Measurements from ENCODE around the gene LCLAT1.
A peak's percentile ranks its signal among the peaks of the same experiment; 100 is the strongest.

Gene LCLAT1

DNA sequence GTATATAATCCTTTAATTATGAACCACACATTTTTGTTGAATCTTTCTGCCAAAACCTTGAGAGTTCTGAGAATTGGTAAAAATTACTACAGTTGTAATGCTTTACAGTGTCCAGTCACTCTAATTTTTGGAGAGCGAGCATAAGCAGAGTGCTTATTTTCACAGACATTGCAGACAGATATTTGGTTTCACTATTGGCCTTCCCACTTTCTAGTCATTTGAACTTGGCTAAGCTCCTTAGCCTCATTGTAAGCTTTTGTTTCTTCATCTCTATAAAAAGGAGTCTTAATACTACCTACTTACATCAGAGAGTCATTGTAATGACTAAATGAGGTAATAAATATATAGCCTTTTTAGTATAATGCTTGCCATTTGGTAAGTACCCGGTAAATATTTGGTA is 80.4 kb downstream of the LCLAT1 start:
- DNase-seq: no peak

DNA sequence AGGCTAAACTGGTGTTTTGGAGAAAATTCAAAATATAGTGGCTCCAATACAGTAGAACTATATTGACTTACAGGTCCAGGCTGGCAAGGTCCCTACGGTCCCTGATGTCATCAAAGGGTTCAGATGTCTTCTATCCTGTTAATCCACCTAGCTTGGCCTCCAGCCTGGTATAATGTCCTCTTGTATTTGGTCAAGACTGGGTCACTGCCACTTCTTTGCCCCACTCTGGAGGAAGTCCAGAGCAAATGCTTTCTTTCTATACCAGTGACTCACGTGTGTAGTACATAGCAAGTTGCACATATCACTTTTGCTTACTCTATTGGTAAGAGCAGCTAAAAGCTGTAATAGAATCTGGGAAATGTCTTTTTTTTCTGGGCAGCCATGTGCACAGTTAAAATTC is 80.8 kb downstream of the LCLAT1 start:
- DNase-seq: no peak

DNA sequence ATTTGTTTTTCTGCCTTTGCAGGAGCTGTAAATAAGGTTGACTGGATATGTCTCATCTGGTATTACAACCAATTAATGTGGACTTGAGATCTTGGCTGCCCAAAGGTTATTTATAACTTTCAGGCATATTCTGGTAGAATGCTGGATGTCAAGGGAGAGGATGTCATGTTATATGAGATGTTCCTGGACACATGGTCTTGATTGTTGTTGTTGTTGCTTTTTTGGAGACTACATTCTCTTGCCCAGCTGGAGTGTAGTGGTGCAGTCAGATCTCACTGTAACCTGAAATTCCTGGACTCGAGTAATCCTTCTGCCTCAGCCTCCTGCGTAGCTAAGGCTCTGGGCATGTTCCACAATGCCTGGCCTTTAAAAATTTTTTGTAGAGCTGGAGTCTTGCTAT is 83.3 kb downstream of the LCLAT1 start:
- DNase-seq: no peak

GRCh38 chr2:30541680-30542079 is 94.6 kb downstream of the LCLAT1 start:
- DNase-seq: no peak

DNA sequence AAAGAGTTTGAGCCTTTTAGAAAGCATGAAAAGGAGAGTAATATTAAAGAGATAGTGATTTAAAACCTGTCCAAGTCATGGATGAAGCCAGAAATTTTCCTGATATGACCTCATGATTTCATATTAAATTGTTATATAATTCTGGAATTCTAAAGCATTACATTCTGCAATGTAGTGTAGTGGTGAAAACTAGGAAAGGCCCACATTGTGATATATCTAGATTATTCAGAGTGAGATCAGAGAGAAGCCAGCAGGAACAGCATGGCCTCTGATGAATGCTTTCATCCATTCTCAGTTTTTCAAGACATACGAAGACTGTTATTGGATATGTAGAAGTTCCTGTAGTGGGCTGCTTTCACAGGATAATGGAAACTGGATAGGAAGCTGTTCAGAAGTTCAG is 98.8 kb downstream of the LCLAT1 start:
- DNase-seq: no peak

GRCh38 chr2:30548386-30548785 is 101.3 kb downstream of the LCLAT1 start:
- DNase-seq: no peak

DNA sequence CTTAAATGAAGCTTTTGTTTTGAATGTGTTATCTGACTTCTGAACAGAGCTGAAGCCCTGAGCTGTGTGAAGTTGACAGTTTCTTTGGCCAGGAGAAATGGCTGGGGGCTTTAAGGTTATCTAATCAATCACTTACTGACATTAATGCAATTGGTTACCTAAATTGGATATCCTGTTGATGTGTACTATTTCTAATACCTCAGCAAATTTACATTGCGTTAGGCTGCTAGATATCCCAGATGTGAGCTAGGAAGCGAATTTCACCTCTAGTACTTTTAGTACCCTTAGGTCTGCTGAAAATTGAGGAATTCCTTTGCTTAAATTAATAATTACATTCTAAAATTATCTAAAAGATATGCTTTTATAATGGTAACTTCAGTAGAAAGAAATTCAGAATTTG is 102.0 kb downstream of the LCLAT1 start:
- DNase-seq: no peak

DNA sequence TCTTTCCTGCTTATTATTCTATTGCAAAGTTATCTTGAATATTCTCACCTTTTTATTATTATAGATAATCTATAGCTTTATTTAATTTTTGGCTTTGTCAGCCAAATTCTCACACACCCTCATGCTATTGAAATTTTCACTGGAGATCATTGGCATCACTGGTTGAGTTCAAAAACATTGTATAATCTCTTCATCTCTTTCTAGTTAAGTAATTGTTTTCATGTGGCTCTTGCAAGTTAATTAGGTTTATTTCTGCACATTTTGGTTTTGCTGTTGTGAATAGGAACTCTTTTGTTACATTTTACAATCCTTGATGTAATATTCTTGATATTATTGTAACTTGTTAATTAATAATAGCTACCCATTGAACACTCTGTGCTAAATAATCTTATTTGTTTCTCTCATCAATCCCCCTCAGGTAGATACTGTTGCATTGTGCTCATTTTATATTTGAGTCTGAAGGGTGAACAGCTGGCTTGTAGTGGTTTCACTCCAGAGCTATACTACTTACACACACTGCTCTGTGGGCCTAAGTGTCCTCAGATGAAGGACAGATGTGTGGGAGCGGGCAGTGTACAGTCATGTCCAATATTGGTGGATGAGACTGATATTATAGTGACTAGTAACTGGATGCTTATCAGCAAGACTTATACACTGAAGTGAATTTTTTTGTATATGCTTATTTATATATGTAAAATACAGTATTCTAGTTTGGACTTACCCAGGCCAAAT is 112.7 kb downstream of the LCLAT1 start:
- no peak for DNase-seq

- no peak for DNase-seq
Observed at GRCh38 chr2:30561349-30561748, 114.3 kb downstream of the LCLAT1 start.

DNA sequence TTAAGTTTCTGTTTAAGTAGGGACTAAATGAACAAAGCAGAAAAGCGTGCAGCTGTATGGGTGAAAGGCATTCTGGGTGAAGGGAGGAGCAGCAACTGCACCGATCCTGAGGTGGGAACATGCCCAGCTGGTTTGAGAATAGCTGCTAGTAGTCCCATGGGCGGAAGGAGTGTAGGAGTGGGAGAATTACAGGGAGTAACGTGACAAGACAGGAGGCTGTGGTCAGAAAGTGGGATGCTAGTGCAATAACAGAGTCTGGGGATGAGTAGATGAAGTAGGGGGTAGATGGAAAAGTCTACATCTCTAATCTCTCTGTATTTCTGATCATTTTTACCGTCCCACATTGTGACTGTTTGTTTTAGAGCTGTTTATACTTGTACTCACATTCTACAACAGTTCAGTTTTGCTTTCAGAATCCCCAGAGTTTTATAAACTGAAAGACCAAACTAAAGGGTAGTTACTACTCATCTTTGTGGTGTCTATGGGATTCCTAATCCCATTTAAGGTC is 118.9 kb downstream of the LCLAT1 start:
- DNase-seq: no peak

DNA sequence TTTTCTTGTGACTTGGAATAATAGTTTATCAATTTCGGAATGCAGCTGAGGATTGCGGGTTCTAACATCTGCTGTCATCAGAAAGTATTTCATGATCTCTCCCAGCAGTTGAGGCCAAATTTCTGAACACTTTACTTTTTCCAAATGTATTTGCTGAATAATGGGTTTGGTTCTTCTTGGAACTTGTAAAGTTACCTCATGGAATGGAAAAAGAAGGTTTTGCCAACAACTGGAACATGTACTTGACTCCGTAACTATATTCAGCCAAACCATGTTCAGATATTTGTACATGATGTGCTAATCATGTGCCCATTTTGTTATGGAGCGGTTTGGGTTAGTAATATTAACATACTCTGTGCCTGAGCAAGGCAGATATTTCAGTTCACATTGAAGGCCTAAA is 119.6 kb downstream of the LCLAT1 start:
- DNase-seq: no peak

DNA sequence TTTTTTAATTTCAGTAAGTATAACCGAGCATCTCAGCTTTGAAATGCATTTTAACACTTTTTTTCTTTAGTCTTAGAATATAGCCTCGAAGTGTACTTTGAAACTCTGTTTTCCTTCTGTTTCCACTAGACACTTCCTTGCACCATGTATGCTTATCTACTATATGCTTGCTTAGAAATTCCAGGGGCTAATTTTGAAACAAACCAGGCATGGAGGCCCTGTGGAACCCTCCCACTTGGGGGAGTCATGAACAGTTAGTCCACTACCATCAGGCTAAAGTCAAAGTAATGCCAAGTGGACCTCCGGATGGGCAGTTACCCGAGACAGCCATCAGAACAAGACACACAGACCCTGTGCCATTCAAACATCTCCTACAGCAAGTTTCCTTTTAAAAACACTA is 120.3 kb downstream of the LCLAT1 start:
- no peak for DNase-seq

- DNase-seq: no peak
Observed at GRCh38 chr2:30569946-30570345, 122.9 kb downstream of the LCLAT1 start.

GRCh38 chr2:30577151-30577550 is 130.1 kb downstream of the LCLAT1 start:
- no peak for DNase-seq

DNA sequence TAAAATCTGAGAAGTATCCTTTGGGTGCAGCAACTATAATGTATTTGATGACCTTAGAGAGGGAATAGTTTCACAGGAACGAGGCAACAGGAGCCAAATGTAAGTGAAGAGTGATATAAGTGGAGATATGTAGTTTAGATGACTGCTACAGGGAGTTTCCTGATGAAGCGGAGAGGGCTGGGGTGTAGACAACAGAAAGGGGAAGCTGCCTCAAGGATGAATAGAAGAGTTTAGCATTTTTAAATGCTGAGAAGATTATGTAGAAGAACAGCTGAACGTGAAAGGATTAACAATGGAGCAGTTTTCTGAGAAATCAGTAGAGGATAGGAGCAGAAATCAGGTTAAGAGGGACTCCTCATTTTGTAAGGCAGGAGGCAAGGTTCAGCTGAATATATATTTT is 133.3 kb downstream of the LCLAT1 start:
- DNase-seq: peak in 1 of 2 donors; percentile 80

GRCh38 chr2:30582521-30582920 is 135.5 kb downstream of the LCLAT1 start:
- no peak for DNase-seq

- no peak for DNase-seq
Observed at GRCh38 chr2:30583204-30583749, 136.2 kb downstream of the LCLAT1 start.

- peak in 1 of 2 donors; percentile 72 for DNase-seq
Observed at GRCh38 chr2:30584116-30584515, 137.1 kb downstream of the LCLAT1 start.

DNA sequence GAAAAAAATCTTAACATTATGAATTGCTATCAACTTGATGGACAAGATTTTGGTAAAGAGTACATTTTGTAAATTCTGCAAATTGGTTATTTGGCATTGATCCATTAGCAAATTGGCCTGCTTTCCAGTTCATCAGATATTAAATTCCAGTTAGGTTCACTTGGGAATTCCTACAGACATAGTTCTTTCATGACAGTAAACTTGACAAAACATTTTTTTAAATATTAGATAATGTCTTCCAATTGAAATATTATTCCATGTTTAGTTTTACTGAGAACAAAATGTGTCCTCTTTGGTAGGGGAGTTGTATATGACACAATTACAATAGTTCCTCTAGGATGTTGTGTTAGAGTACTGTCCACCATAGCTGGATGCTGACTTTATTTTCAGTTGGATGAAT is 141.9 kb downstream of the LCLAT1 start:
- DNase-seq: no peak

GRCh38 chr2:30590407-30590806 is 143.4 kb downstream of the LCLAT1 start:
- no peak for DNase-seq

GRCh38 chr2:30591186-30591585 is 144.1 kb downstream of the LCLAT1 start:
- no peak for DNase-seq

DNA sequence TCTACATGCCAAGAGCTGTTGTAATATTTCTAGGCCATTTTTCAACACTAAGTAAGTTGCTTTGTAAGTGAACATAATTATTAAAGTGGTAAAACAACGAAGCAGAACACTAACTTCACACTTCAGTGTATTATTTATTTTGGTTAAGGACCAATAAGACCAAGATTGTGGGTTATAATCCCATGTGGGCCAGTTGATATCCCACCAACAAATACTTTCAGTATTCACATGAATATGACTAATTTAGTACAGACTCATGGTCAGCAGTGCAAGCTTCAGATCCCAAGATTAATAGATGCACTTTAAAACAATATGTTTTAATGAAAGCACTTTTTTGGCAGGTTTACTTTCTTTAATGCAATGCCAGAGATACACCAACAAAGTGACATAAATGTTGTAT is 154.3 kb downstream of the LCLAT1 start:
- DNase-seq: no peak

GRCh38 chr2:30605197-30605596 is 158.2 kb downstream of the LCLAT1 start:
- no peak for DNase-seq

DNA sequence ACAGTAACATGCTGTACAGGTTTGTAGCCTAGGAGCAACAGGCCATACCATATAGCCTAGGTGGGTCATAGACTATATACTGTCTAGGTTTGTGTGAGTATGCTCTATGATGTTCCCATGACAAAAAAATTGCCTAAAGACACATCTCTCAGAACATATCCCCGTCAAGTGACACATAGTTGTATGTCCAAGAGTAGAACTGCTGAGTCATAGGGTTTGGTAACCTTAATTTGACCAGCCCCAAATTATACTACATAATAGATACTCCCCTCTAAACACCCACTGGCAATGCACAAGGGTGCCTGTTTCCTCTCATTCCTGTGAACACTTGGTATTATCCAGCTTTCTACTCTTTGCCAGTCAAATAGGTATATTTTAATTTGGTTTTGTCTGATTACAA is 161.6 kb downstream of the LCLAT1 start:
- DNase-seq: no peak

GRCh38 chr2:30611583-30611982 is 164.5 kb downstream of the LCLAT1 start:
- no peak for DNase-seq

Measured in bone marrow (tissue), 2 donors.